Measurements from ENCODE around the gene LRMDA. TPM values are rescaled to one million over a fixed set of nuclear protein-coding genes. Genes with fewer than 3 reads are reported as not detected.

LRMDA gene
- total and polyA plus RNA-seq, 2 of the 13 experiments (the other 11 are each of a cell fraction or from before 2014, with no cell fraction given) = 13.4 to 22.0 TPM

DNA sequence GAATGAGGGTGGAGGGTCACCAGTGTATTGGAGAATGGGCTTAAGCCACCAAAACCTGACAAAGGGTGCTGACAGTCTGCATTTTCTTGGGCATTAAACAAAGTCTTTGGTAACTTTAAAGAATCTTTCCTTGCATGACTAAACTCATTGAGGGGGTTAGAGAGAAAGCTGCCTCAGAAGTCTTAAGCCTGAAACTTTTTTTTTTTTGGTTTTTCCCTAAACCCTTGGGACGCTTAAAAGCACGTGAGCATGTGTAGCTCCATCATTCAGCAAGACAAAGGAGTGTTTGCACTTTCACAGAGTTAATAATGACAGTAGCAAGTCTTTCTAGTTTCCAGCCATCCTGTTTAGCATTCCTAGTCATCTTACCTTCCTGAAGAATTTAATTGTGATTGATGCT lies 110.7 kb downstream of the LRMDA start:
- no peak overlapping the region for H3K4me2 ChIP-seq (ENCODE audit: low read depth, low read length)
- ChIA-PET CTCF (ENCODE audit: low intra/inter-chr PET ratio, low total read pairs) (no interaction called here), POLR2A (no interaction called here)
- ATAC-seq (no peak), FAIRE-seq (no peak), DNase-seq (ENCODE audit: low spot score) (no peak)
- intact Hi-C loops (cut with micrococcal nuclease; ENCODE audit: unreplicated experiment) = no loop called here
- H3K9ac ChIP-seq (ENCODE audit: insufficient read depth, low read depth, low read length) = no peak overlapping the region
- no peaks in the 10 kb centered on the region for H3K27me3 ChIP-seq (ENCODE audit: control insufficient read depth in 1 of 2, insufficient read depth in 2 of 2, low read length in 2 of 2)
- no peaks in the 10 kb centered on the region for H3K79me2 ChIP-seq (ENCODE audit: insufficient read depth, low read length)
- H3K36me3 ChIP-seq (replicated peaks in 1 of 2; ENCODE audit: control insufficient read depth in 1 of 2, insufficient read depth in 2 of 2, low read length in 2 of 2) = no peaks in the 10 kb centered on the region
- H4K20me1 ChIP-seq (ENCODE audit: insufficient read depth, low read length) = no peaks in the 10 kb centered on the region
- in situ Hi-C loops (cut with HindIII; ENCODE audit: extremely low pct_ligation_motif_present, low pct_unique_long_range_greater_than_20kb) = no loop called here
- H3K4me1 ChIP-seq (ENCODE audit: insufficient read depth, low read length) = peaks cover 35% of the 10 kb centered on the region
- no peak overlapping the region for H2AFZ ChIP-seq (ENCODE audit: low read length)
- H3K4me3 ChIP-seq (replicated peaks in 1 of 3; ENCODE audit: insufficient read depth in 1 of 3, low read depth in 2 of 3, low read length in 3 of 3) = no peak overlapping the region
- TF ChIP-seq CC2D1A (CRISPR knock-in tag; IDR thresholded peaks at IDR 0.05) (no peak), KLF12 (CRISPR knock-in tag; IDR thresholded peaks at IDR 0.05; ENCODE audit: borderline replicate concordance) (no peak), ZNF350 (CRISPR knock-in tag; IDR thresholded peaks at IDR 0.05; ENCODE audit: borderline replicate concordance, low read depth) (no peak), ZNF24 (IDR thresholded peaks at IDR 0.05) (no peak), AGO2 (optimal IDR thresholded peaks at IDR 0.05; ENCODE audit: low read depth, low read length) (no peak)
- TF ChIP-seq, protein P1, sequence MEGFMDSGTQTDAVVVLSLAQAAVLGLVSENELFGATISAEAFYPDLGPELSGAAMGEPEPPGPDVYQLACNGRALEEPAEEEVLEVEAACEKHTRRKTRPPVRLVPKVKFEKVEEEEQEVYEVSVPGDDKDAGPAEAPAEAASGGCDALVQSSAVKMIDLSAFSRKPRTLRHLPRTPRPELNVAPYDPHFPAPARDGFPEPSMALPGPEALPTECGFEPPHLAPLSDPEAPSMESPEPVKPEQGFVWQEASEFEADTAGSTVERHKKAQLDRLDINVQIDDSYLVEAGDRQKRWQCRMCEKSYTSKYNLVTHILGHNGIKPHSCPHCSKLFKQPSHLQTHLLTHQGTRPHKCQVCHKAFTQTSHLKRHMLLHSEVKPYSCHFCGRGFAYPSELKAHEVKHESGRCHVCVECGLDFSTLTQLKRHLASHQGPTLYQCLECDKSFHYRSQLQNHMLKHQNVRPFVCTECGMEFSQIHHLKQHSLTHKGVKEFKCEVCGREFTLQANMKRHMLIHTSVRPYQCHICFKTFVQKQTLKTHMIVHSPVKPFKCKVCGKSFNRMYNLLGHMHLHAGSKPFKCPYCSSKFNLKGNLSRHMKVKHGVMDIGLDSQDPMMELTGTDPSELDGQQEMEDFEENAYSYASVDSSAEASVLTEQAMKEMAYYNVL (CRISPR knock-in tag; IDR thresholded peaks at IDR 0.05; ENCODE audit: borderline replicate concordance) = no peak
- TF ChIP-seq, protein P2, sequence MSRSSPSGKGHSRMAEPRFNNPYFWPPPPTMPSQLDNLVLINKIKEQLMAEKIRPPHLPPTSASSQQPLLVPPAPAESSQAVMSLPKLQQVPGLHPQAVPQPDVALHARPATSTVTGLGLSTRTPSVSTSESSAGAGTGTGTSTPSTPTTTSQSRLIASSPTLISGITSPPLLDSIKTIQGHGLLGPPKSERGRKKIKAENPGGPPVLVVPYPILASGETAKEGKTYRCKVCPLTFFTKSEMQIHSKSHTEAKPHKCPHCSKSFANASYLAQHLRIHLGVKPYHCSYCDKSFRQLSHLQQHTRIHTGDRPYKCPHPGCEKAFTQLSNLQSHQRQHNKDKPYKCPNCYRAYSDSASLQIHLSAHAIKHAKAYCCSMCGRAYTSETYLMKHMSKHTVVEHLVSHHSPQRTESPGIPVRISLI (CRISPR knock-in tag; IDR thresholded peaks at IDR 0.05; ENCODE audit: borderline replicate concordance) = no peak
- WGBS (ENCODE audit: low lambda C conversion rate) = 100% methylated on average over 2 of the region's 2 CpGs
- BruUV-seq (replicated peaks) = no TSS peak
- no peak overlapping the region for H3K27ac ChIP-seq (ENCODE audit: extremely low read length, insufficient read depth, low read length)
- H3K9me3 ChIP-seq (ENCODE audit: low read length) = no peaks in the 10 kb centered on the region

Data from HepG2 (cell line).